DND-41 (cell line): Measurements from ENCODE around the gene SERAC1.

Experiments used
- EZH2 ChIP-seq: IDR thresholded peaks from 3 replicates; pipeline ENCODE4 v1.6.1; 2012; ENCODE audit warnings: borderline replicate concordance, low read depth, mild to moderate bottlenecking, moderate library complexity, low read length, inconsistent platforms; ENCODE audit not compliant: severe bottlenecking
- TF ChIP-seq, protein P1 (sequence below): IDR thresholded peaks from 2 replicates; pipeline ENCODE4 v1.5.1; 2012; ENCODE audit warnings: borderline replicate concordance, low read length, moderate library complexity, mild to moderate bottlenecking; ENCODE audit not compliant: poor library complexity, severe bottlenecking; ENCODE audit errors: extremely low read depth

DNA sequence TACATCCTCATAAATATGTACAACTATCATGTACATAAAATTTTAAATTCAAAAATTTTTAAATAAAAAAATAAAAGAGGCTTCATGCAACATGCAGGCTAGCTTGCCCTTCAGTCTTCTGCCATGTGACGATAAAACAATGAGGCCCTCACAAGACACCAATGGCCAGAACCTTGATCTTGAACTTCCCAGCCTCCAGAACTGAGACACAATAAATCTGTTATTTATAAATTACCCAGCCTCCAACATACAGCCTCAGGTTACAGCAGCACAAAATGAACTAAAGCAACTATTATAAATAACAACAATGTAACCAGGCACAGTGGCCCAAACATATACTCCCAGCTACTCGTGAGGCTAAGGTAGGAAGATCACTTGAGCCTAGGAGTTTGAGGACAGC, 42.8 kb downstream of the SERAC1 start:
- TF ChIP-seq, protein P1, sequence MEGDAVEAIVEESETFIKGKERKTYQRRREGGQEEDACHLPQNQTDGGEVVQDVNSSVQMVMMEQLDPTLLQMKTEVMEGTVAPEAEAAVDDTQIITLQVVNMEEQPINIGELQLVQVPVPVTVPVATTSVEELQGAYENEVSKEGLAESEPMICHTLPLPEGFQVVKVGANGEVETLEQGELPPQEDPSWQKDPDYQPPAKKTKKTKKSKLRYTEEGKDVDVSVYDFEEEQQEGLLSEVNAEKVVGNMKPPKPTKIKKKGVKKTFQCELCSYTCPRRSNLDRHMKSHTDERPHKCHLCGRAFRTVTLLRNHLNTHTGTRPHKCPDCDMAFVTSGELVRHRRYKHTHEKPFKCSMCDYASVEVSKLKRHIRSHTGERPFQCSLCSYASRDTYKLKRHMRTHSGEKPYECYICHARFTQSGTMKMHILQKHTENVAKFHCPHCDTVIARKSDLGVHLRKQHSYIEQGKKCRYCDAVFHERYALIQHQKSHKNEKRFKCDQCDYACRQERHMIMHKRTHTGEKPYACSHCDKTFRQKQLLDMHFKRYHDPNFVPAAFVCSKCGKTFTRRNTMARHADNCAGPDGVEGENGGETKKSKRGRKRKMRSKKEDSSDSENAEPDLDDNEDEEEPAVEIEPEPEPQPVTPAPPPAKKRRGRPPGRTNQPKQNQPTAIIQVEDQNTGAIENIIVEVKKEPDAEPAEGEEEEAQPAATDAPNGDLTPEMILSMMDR = no peak
- no peak for TF ChIP-seq EZH2
